GM12891 (cell line): ENCODE data around the gene NHLRC2.

Experiments
- POLR2A ChIP-seq: IDR thresholded peaks from 2 replicates; pipeline ENCODE4 v1.6.1; 2011; ENCODE audit warnings: low read depth, low read length, control low read depth
- POLR2AphosphoS5 ChIP-seq: IDR thresholded peaks from 2 replicates; pipeline ENCODE4 v1.6.1; 2011; ENCODE audit warnings: low read depth, low read length, control low read depth

- no peak for TF ChIP-seq POLR2AphosphoS5
- TF ChIP-seq POLR2A, result no peak
Observed at GRCh38 chr10:113920114-113920513, 65.7 kb downstream of the NHLRC2 start.
